ENCODE results near the gene DNTTIP2. TPM values are rescaled to one million over a fixed set of nuclear protein-coding genes. Genes with fewer than 3 reads are reported as not detected.

Gene DNTTIP2
- total and polyA plus RNA-seq, 9 of the 15 experiments (the other 6 are each of a cell fraction or from before 2014, with no cell fraction given), result 50.4 to 138 (median 97.0) TPM

DNA sequence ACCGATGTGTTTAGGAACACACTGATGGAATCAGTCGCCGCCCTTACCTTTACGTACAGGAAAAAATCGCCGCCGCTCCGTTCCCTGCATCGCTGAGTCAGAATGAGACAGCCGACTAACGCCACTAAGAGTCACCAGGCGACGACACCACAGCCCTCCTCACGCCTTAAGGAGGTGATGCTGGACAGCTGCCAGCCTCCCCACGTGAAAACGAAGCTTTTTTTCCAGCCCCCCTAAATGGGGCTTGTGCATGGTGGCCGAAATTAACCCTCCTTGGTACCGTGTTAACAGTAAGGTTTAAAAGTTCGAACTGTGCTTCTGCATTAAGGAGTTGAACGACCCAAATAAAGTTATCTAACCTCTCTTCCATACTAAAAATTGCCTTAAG, 511 bp downstream of the DNTTIP2 start (continued):
- TF ChIP-seq, protein P1, sequence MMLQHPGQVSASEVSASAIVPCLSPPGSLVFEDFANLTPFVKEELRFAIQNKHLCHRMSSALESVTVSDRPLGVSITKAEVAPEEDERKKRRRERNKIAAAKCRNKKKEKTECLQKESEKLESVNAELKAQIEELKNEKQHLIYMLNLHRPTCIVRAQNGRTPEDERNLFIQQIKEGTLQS (IDR thresholded peaks at IDR 0.05), result peak; percentile 46; the same call in 1 of the 2 replicates
- TF ChIP-seq, protein P1 (CRISPR knock-in tag; conservative IDR thresholded peaks at IDR 0.05), result no peak
- TF ChIP-seq DPF2 (IDR thresholded peaks at IDR 0.05) (peak; percentile 51; the same call in 1 of the 2 replicates), BHLHE40 (IDR thresholded peaks at IDR 0.05; ENCODE audit: low read length) (peak; percentile 61), MAFK (IDR thresholded peaks at IDR 0.05; ENCODE audit: low read length) (peak; percentile 74), HNRNPUL1 (IDR thresholded peaks at IDR 0.05; ENCODE audit: low read length) (no peak), BACH1 (tag; IDR thresholded peaks at IDR 0.05) (peak; percentile 42; the same call in 1 of the 2 replicates), NFE2 (IDR thresholded peaks at IDR 0.05; ENCODE audit: low read depth) (peak; percentile 88), SRF (CRISPR knock-in tag; IDR thresholded peaks at IDR 0.05) (peak in 1 of 2 experiments; percentile 39; a peak in 1 of 4 replicates), TBP (optimal IDR thresholded peaks at IDR 0.05; ENCODE audit: low read depth, low read length) (peak; percentile 36), NR2C2 (CRISPR knock-in tag; IDR thresholded peaks at IDR 0.05) (no peak), NR2C2 (tag; IDR thresholded peaks at IDR 0.05) (peak; percentile 36; the same call in 1 of the 2 replicates), FOXJ3 (CRISPR knock-in tag; IDR thresholded peaks at IDR 0.05) (no peak), TCF3 (CRISPR knock-in tag; IDR thresholded peaks at IDR 0.05) (0 out of 2 replicates have a peak, but pooled peaks have one; percentile 8), ZNF717 (CRISPR knock-in tag; IDR thresholded peaks at IDR 0.05) (no peak), MXI1 (IDR thresholded peaks at IDR 0.05; ENCODE audit: low read depth, low read length) (0 out of 2 replicates have a peak, but pooled peaks have one; percentile 25), SIN3B (IDR thresholded peaks at IDR 0.05; ENCODE audit: low read depth) (no peak), MAZ (CRISPR knock-in tag; conservative IDR thresholded peaks at IDR 0.05 in 1 of 2, IDR thresholded peaks at IDR 0.05 in 1 of 2) (0 out of 4 replicates have a peak, but pooled peaks of 1 of the 2 experiments have one; percentile 1), RBM14 (IDR thresholded peaks at IDR 0.05; ENCODE audit: borderline replicate concordance, insufficient read depth, low read depth, low read length) (no peak), ZNF551 (CRISPR knock-in tag; IDR thresholded peaks at IDR 0.05) (no peak), ZNF316 (IDR thresholded peaks at IDR 0.05) (peak; percentile 78), SIN3A (IDR thresholded peaks at IDR 0.05; ENCODE audit: borderline replicate concordance in 2 of 2, control insufficient read depth in 1 of 2, low read depth in 2 of 2, low read length in 2 of 2) (peak; percentile 27 to 58; a peak in 2 of 4 replicates), SMARCA4 (IDR thresholded peaks at IDR 0.05) (0 out of 2 replicates have a peak, but pooled peaks have one; percentile 26), JUN (IDR thresholded peaks at IDR 0.05; ENCODE audit: borderline replicate concordance, low read depth, low read length) (peak; percentile 51; the same call in 1 of the 2 replicates), JUN (CRISPR knock-in tag; IDR thresholded peaks at IDR 0.05; ENCODE audit: borderline replicate concordance) (no peak; the same call in 1 of the 2 replicates)
- TF ChIP-seq, protein P2, sequence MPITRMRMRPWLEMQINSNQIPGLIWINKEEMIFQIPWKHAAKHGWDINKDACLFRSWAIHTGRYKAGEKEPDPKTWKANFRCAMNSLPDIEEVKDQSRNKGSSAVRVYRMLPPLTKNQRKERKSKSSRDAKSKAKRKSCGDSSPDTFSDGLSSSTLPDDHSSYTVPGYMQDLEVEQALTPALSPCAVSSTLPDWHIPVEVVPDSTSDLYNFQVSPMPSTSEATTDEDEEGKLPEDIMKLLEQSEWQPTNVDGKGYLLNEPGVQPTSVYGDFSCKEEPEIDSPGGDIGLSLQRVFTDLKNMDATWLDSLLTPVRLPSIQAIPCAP (CRISPR knock-in tag; IDR thresholded peaks at IDR 0.05; ENCODE audit: borderline replicate concordance), result no peak
- TF ChIP-seq, protein P3, sequence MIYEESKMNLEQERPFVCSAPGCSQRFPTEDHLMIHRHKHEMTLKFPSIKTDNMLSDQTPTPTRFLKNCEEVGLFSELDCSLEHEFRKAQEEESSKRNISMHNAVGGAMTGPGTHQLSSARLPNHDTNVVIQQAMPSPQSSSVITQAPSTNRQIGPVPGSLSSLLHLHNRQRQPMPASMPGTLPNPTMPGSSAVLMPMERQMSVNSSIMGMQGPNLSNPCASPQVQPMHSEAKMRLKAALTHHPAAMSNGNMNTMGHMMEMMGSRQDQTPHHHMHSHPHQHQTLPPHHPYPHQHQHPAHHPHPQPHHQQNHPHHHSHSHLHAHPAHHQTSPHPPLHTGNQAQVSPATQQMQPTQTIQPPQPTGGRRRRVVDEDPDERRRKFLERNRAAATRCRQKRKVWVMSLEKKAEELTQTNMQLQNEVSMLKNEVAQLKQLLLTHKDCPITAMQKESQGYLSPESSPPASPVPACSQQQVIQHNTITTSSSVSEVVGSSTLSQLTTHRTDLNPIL (CRISPR knock-in tag; IDR thresholded peaks at IDR 0.05), result no peak

Measured in K562 (cell line).